GM23338 (cell line): ENCODE data around the gene SLFN12. TPM values are rescaled to one million over a fixed set of nuclear protein-coding genes. Genes with fewer than 3 reads are reported as not detected.

Experiments
- ATAC-seq: fragments of 200-7000 bp; cut with Tn5 transposase; 3 replicates; pipeline ENCODE4 v1.9.1; 2020
- DNase-seq: peaks from one replicate; pipeline ENCODE4 v3.0.0-alpha.2; 2015; ENCODE audit warnings: low spot score
- H2AFZ ChIP-seq: fragments of 200-600 bp; sonication (generic); 2 replicates; pipeline ENCODE4 v1.8.0; 2016; ENCODE audit warnings: antibody characterized with exemption, mild to moderate bottlenecking, moderate library complexity
- H3F3A ChIP-seq: fragments of 200-600 bp; sonication (generic); replicated peaks from 2 replicates; pipeline ENCODE4 v1.8.0; 2017; ENCODE audit warnings: antibody characterized with exemption, mixed run types, low read depth
- H3K27ac ChIP-seq: fragments of 200-600 bp; sonication (generic); 2 replicates; pipeline ENCODE4 v1.6.1; 2016; ENCODE audit warnings: low read depth
- H3K27me3 ChIP-seq: fragments of 200-600 bp; sonication (generic); 2 replicates; pipeline ENCODE4 v1.8.0; 2016; ENCODE audit warnings: mild to moderate bottlenecking, mixed run types, moderate library complexity; ENCODE audit not compliant: insufficient read depth
- H3K36me3 ChIP-seq: fragments of 200-600 bp; sonication (generic); 2 replicates; pipeline ENCODE4 v1.8.0; 2016; ENCODE audit warnings: mild to moderate bottlenecking; ENCODE audit not compliant: insufficient read depth
- H3K4me1 ChIP-seq: fragments of 200-600 bp; sonication (generic); 2 replicates; pipeline ENCODE4 v1.8.0; 2016; ENCODE audit warnings: mild to moderate bottlenecking, moderate library complexity; ENCODE audit not compliant: insufficient read depth
- H3K4me2 ChIP-seq: fragments of 200-600 bp; sonication (generic); 2 replicates; pipeline ENCODE4 v1.7.1; 2017; ENCODE audit warnings: mixed run types
- H3K4me3 ChIP-seq: fragments of 200-600 bp; sonication (generic); 2 replicates; pipeline ENCODE4 v1.6.1; 2016; ENCODE audit warnings: mixed run types
- H3K79me2 ChIP-seq: fragments of 200-600 bp; sonication (generic); replicated peaks from 2 replicates; pipeline ENCODE4 v1.8.0; 2017; ENCODE audit warnings: mild to moderate bottlenecking; ENCODE audit not compliant: insufficient read depth
- H3K9me2 ChIP-seq: fragments of 200-600 bp; sonication (generic); 2 replicates; pipeline ENCODE4 v1.8.0; 2017; ENCODE audit not compliant: insufficient read depth
- H4K20me1 ChIP-seq: fragments of 200-600 bp; sonication (generic); replicated peaks from 2 replicates; pipeline ENCODE4 v1.8.0; 2017; ENCODE audit warnings: mild to moderate bottlenecking; ENCODE audit not compliant: insufficient read depth
- H3K27ac Mint-ChIP-seq: 2 replicates; pipeline ENCODE4 v1.8.0; 2020; ENCODE audit warnings: inconsistent platforms, mild to moderate bottlenecking, moderate library complexity, mixed read lengths
- H3K27me3 Mint-ChIP-seq: 3 replicates; pipeline ENCODE4 v1.8.0; 2022; ENCODE audit warnings: low read depth, mild to moderate bottlenecking, moderate library complexity, mixed read lengths, inconsistent platforms; ENCODE audit not compliant: insufficient read depth, poor library complexity
- H3K36me3 Mint-ChIP-seq: 3 replicates; pipeline ENCODE4 v1.8.0; 2021; ENCODE audit warnings: low read depth, mild to moderate bottlenecking, inconsistent platforms, moderate library complexity, mixed read lengths
- H3K4me1 Mint-ChIP-seq: 3 replicates; pipeline ENCODE4 v1.8.0; 2020; ENCODE audit warnings: mild to moderate bottlenecking, inconsistent platforms, mixed read lengths
- H3K4me3 Mint-ChIP-seq: 3 replicates; pipeline ENCODE4 v1.8.0; 2021; ENCODE audit warnings: moderate library complexity, mild to moderate bottlenecking, inconsistent platforms, mixed read lengths
- H3K9me3 Mint-ChIP-seq: 3 replicates; pipeline ENCODE4 v1.8.0; 2020; ENCODE audit warnings: moderate library complexity, mild to moderate bottlenecking, inconsistent platforms, mixed read lengths
- CREB1 ChIP-seq: fragments of 250-450 bp; sonication (Bioruptor Pico); IDR thresholded peaks from 2 replicates; pipeline ENCODE4 v1.5.0; 2020; ENCODE audit warnings: low read depth, mild to moderate bottlenecking, moderate library complexity
- CTCF ChIP-seq, 2 experiments: fragments of 200-600 bp in 1 of 2; sonication (generic) in 1 of 2; conservative IDR thresholded peaks; 2 replicates each; pipeline versions ENCODE4 v1.5.1 to v1.6.1; 2016 to 2017; ENCODE audit warnings: antibody characterized with exemption in 2 of 2, low read depth in 2 of 2, mild to moderate bottlenecking in 2 of 2, moderate library complexity in 1 of 2
- EZH2 ChIP-seq: fragments of 200-600 bp; sonication (generic); IDR thresholded peaks from one replicate; pipeline ENCODE4 v1.8.0; 2017; ENCODE audit warnings: antibody characterized with exemption, mild to moderate bottlenecking, low read depth; ENCODE audit not compliant: unreplicated experiment
- EZH2phosphoT487 ChIP-seq: fragments of 200-600 bp; sonication (generic); IDR thresholded peaks from one replicate; pipeline ENCODE4 v1.8.1; 2018; ENCODE audit warnings: antibody characterized with exemption; ENCODE audit not compliant: unreplicated experiment
- JUNB ChIP-seq: IDR thresholded peaks from one replicate; pipeline ENCODE4 v1.6.1; 2016; ENCODE audit warnings: antibody characterized with exemption; ENCODE audit not compliant: unreplicated experiment
- NANOG ChIP-seq: IDR thresholded peaks from 2 replicates; pipeline ENCODE4 v1.6.1; 2016; ENCODE audit warnings: antibody characterized with exemption, borderline replicate concordance
- POLR2AphosphoS5 ChIP-seq: IDR thresholded peaks from 2 replicates; pipeline ENCODE4 v1.6.1; 2016; ENCODE audit warnings: antibody characterized with exemption, low read depth
- REST ChIP-seq: IDR thresholded peaks from one replicate; pipeline ENCODE4 v1.6.1; 2018; ENCODE audit warnings: antibody characterized with exemption; ENCODE audit not compliant: unreplicated experiment
- STAT1 ChIP-seq: IDR thresholded peaks from one replicate; pipeline ENCODE4 v1.6.1; 2016; ENCODE audit warnings: antibody characterized with exemption; ENCODE audit not compliant: unreplicated experiment
- ZNF114 ChIP-seq: fragments of 250-450 bp; sonication (Bioruptor Pico); IDR thresholded peaks from 2 replicates; pipeline ENCODE4 v1.5.0; 2020; ENCODE audit warnings: mild to moderate bottlenecking, moderate library complexity
- ZNF331 ChIP-seq: fragments of 250-450 bp; sonication (Bioruptor Pico); IDR thresholded peaks from 2 replicates; pipeline ENCODE4 v1.5.0; 2020; ENCODE audit warnings: low read depth, mild to moderate bottlenecking, moderate library complexity
- polyA plus RNA-seq: library from polyadenylated mRNA; unstranded; fragments of >200 nt; fragmentation: Nextera tagmentation; extraction: Ambion mirVana; gene quantifications from 2 replicates; pipeline ENCODE4 v1.2.1, GENCODE V29; 2016
- total RNA-seq: library from RNA; depleted of rRNA; stranded (reverse); fragments of >200 nt; shearing (Covaris generic); gene quantifications from 2 replicates; pipeline ENCODE4 v1.2.3, GENCODE V29; 2014
- TF ChIP-seq, protein P1 (sequence below): fragments of 250-450 bp; sonication (Bioruptor Pico); IDR thresholded peaks from 2 replicates; pipeline ENCODE4 v1.5.0; 2020; ENCODE audit warnings: mild to moderate bottlenecking, moderate library complexity

The SLFN12 gene
- total and polyA plus RNA-seq, 2 experiments from 2014 or later, result 3.5 to 9.2 TPM

GRCh38 chr17:35368081-35368830, 64.0 kb downstream of the SLFN12 start (continued):
- no peak for TF ChIP-seq ZNF331 (CRISPR knock-in tag)
- no peak for TF ChIP-seq NANOG
- TF ChIP-seq, protein P1, sequence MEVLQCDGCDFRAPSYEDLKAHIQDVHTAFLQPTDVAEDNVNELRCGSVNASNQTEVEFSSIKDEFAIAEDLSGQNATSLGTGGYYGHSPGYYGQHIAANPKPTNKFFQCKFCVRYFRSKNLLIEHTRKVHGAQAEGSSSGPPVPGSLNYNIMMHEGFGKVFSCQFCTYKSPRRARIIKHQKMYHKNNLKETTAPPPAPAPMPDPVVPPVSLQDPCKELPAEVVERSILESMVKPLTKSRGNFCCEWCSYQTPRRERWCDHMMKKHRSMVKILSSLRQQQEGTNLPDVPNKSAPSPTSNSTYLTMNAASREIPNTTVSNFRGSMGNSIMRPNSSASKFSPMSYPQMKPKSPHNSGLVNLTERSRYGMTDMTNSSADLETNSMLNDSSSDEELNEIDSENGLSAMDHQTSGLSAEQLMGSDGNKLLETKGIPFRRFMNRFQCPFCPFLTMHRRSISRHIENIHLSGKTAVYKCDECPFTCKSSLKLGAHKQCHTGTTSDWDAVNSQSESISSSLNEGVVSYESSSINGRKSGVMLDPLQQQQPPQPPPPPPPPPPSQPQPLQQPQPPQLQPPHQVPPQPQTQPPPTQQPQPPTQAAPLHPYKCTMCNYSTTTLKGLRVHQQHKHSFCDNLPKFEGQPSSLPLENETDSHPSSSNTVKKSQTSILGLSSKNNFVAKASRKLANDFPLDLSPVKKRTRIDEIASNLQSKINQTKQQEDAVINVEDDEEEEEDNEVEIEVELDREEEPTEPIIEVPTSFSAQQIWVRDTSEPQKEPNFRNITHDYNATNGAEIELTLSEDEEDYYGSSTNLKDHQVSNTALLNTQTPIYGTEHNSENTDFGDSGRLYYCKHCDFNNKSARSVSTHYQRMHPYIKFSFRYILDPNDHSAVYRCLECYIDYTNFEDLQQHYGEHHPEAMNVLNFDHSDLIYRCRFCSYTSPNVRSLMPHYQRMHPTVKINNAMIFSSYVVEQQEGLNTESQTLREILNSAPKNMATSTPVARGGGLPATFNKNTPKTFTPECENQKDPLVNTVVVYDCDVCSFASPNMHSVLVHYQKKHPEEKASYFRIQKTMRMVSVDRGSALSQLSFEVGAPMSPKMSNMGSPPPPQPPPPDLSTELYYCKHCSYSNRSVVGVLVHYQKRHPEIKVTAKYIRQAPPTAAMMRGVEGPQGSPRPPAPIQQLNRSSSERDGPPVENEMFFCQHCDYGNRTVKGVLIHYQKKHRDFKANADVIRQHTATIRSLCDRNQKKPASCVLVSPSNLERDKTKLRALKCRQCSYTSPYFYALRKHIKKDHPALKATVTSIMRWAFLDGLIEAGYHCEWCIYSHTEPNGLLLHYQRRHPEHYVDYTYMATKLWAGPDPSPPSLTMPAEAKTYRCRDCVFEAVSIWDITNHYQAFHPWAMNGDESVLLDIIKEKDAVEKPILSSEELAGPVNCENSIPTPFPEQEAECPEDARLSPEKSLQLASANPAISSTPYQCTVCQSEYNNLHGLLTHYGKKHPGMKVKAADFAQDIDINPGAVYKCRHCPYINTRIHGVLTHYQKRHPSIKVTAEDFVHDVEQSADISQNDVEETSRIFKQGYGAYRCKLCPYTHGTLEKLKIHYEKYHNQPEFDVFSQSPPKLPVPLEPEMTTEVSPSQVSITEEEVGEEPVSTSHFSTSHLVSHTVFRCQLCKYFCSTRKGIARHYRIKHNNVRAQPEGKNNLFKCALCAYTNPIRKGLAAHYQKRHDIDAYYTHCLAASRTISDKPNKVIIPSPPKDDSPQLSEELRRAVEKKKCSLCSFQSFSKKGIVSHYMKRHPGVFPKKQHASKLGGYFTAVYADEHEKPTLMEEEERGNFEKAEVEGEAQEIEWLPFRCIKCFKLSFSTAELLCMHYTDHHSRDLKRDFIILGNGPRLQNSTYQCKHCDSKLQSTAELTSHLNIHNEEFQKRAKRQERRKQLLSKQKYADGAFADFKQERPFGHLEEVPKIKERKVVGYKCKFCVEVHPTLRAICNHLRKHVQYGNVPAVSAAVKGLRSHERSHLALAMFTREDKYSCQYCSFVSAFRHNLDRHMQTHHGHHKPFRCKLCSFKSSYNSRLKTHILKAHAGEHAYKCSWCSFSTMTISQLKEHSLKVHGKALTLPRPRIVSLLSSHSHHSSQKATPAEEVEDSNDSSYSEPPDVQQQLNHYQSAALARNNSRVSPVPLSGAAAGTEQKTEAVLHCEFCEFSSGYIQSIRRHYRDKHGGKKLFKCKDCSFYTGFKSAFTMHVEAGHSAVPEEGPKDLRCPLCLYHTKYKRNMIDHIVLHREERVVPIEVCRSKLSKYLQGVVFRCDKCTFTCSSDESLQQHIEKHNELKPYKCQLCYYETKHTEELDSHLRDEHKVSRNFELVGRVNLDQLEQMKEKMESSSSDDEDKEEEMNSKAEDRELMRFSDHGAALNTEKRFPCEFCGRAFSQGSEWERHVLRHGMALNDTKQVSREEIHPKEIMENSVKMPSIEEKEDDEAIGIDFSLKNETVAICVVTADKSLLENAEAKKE (CRISPR knock-in tag), result no peak
- TF ChIP-seq EZH2, result no peak
- TF ChIP-seq EZH2phosphoT487, result no peak

- no peak overlapping the region for H3K27ac ChIP-seq
- no peaks in the 10 kb centered on the region for H3K79me2 ChIP-seq
- H3K36me3 ChIP-seq, result no peaks in the 10 kb centered on the region
- H3K9me2 ChIP-seq, result no peaks in the 10 kb centered on the region
- no peak overlapping the region for H2AFZ ChIP-seq
- no peak overlapping the region for H3K4me2 ChIP-seq
- no peaks in the 10 kb centered on the region for H3K4me1 Mint-ChIP-seq
- peaks cover 68% of the 10 kb centered on the region for H3K27me3 ChIP-seq
- H3K4me3 Mint-ChIP-seq, result no peak overlapping the region
- ATAC-seq (no peak), DNase-seq (no peak)
- no peak overlapping the region for H3K4me3 ChIP-seq
- H3K9me3 Mint-ChIP-seq, result no peaks in the 10 kb centered on the region
- no peaks in the 10 kb centered on the region for H3F3A ChIP-seq
- H3K27me3 Mint-ChIP-seq, result no peaks in the 10 kb centered on the region
- H3K36me3 Mint-ChIP-seq, result no peaks in the 10 kb centered on the region
- no peaks in the 10 kb centered on the region for H3K4me1 ChIP-seq
- no peak overlapping the region for H3K27ac Mint-ChIP-seq
- H4K20me1 ChIP-seq, result no peaks in the 10 kb centered on the region
- TF ChIP-seq ZNF114 (no peak), POLR2AphosphoS5 (no peak), ZNF331 (CRISPR knock-in tag) (no peak), REST (no peak), NANOG (no peak), STAT1 (no peak), EZH2 (no peak), JUNB (no peak), CTCF (conservative IDR thresholded peaks at IDR 0.05; ENCODE audit: low read depth in 2 of 2) (no peak), CREB1 (CRISPR knock-in tag) (no peak)
These were observed 71.3 kb downstream of the SLFN12 start for GRCh38 chr17:35361027-35361426.
